DMS153 treated with DMSO at 0.1 percent for 48 hours (cell line): ENCODE data around the gene KPNA5.
"Not testable (repeated sequence)": the region's sequence is repeated elsewhere in the genome, so short reads cannot be mapped to it uniquely, and the experiment has no call there.

Source experiments
- DNase-seq: peaks from one replicate; lab custom pipeline; 2025; ENCODE audit not compliant: unreplicated experiment; lab: John Stamatoyannopoulos, UW

Gene KPNA5

DNA sequence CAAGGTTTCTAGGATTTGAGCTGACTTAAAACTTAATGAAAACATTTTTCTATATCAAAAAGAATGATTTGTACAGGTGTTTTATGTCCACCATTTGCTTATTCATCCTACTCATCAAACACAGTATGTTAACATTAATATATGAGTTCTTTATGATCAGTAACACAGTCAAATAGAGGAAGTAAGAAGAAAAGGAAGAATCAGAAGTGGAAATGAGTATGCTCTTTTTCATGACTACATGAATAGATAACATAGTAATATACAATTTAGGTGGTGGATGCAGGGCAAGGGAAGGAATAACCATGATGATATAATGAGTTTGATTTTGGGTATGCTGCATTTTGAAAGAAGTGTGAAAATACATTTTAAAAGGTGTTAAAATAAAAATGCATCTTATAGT lies 16.5 kb downstream of the KPNA5 start:
- no peak for DNase-seq

DNA sequence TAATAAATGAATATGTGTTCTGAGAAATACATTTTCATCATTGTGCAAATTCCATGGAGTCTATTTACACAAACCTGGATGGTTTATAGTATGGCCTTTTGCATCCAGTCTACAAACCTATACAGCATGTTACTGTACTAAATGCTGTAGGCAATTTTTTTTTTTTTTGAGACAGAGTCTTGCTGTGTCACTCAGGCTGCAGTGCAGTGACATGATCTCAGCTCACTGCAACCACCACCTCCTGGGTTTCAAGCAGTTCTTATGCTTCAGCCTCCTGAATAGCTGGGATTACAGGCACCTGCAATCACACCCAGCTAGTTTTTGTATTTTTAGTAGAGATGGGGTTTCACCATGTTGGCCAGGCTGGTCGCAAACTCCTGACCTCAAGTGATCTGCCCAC lies 22.9 kb downstream of the KPNA5 start:
- DNase-seq = not testable (repeated sequence)

DNA sequence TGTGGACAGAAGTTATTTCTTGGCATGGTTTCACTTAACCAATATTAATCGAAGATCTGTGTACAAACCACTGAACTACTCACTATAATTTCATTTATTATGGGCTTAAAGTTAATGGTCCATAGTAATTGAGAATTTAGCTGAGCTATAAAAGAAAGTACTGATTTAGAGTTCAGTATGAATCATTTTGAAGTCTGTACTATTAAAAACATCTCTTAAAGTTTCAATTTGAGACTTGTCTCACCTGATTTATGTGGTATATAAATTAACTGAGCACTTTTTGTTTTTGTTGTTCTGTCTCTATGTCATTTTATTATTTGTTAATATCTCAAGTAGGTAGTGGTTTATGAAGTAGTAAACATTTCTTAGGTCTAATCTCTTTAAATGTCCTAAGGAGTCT lies 24.9 kb downstream of the KPNA5 start:
- DNase-seq = no peak

DNA sequence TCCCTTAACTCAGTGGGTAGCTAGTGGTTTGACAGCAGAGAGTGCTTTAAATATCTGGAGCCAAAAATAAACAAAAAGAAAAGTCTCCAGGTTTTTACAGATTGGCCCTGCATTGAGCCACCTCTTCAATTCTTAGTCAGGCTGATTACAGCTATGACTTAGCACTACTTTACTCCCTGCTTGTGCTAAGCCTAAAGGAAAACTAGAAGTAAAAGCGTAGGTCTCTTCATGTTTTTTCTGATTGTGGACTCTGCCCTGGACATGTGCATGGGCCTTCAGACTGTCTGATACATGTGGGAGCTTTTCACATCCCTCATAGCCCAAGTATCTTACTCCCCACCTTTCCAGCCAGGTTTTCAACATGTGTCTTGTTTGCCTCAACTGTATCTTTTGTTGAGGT lies 33.3 kb downstream of the KPNA5 start:
- DNase-seq = no peak

DNA sequence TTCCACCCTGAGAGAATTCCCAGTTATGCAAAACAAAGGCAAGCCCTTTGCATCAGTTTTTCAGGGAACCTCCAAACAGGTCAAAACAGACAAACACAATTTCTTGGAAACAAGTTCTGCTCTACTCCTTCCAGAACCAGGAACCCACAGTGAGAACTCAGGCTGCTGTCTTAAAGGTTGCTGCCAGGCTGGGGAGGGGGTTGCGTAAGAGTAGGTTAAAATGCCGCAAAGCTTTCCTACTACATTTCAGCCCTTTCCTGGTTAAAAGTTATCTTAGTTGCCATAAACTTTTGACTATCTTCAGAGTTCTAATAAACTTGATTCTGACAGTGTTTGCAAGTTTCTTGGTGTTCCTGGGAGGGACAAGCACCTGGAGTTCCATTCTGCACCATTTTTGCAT lies 33.8 kb downstream of the KPNA5 start:
- DNase-seq = no peak

DNA sequence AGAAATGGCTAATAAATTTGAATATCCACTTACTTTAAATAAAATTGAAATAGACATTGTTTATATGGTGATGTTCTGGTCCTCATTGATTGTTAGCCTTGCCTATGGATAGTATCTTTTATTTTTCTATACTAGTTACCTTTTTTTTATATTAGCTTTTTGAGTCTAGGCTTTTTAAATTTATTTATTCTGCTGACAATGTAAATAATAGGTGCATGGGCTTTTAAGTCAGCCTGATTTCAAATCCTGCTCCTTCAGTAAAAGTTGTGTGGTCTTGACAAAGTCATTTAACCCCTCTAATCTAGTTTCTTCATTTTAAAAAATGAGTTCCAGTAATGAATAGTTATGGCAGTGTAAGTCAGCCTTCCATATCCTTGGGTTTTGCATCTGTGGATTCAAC lies 45.9 kb downstream of the KPNA5 start:
- no peak for DNase-seq

DNA sequence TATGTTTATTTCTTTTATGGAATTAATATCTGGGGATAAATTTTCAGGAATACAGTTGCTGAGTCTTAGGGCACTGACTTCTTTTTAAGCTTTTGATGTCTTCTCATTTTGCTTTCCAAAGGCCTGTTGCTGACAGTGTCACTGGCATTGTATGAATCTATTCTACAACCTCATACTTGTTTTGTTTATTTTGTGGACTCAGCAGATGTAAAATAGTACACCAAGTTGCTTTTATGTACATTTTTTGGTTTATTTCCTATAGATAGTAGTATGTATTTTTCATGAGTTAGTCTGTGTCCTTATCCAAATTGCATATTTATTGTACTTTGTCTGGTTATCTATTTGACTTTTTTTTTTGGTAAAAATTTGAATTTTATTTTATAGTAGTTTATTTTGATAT lies 49.5 kb downstream of the KPNA5 start:
- no peak for DNase-seq

DNA sequence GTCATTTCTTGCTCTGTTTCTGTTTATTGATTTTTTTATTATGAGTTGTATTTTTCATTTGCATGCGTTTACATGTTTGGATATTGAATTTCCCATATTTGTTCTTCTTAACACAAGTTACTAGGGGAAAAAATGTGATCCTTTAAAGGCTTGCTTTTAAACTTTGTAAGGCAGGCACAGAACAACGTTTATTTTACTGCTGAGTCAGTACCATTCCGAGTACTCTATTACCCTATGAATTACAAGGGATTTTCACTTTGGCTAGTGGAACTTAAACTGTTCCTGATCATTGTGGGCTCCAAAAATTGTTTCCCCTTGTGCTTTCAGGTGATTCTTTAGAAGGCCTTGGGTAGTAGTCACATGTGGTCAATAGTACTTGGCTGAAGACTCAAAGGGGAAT lies 56.0 kb downstream of the KPNA5 start:
- DNase-seq = no peak

DNA sequence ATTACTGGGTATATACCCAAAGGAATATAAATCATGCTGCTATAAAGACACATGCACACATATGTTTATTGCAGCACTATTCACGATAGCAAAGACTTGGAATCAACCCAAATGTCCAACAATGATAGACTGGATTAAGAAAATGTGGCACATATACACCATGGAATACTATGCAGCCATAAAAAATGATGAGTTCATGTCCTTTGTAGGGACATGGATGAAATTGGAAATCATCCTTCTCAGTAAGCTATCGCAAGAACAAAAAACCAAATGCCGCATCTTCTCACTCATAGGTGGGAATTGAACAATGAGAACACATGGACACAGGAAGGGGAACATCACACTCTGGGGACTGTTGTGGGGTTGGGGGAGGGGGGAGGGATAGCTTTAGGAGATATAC lies 59.5 kb downstream of the KPNA5 start:
- not testable (repeated sequence) for DNase-seq

DNA sequence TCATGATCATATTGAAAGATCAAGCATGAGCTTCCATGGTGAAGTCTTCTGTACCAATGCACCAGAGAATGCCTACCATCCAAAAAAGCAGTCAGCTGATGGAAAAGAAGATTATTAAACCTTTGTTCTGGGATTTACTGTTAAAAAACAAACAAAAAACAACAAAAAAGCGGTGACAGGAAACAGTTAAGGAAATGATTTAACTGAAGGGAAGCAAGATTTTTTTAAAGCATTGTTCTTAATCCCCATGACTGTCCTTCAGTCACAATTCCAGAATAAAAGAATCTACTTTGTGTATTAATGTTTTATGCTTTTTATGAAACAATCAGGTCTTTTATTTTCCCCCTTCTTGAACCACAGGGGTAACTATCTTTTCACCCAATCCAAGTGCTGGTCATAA lies 60.6 kb downstream of the KPNA5 start:
- no peak for DNase-seq

DNA sequence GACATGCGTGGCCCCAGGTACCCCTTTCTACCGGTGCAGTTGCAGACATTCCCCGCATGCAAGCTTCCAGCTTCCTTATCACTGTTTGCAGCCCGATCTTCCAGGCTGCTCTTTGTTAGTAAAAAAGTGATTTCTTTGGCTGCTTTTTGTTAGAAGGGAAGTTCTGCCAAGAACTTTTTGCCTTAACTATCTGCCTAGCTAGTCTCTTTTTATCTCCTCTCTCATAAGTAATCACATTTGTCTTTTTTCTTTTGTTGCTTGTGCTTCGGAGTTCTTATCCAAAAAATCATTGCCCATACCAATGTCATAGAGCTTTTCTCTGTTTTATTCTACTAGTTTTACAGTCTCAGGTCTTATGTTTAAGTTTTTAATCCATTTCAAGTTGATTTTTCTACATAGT lies 64.2 kb downstream of the KPNA5 start:
- no peak for DNase-seq

DNA sequence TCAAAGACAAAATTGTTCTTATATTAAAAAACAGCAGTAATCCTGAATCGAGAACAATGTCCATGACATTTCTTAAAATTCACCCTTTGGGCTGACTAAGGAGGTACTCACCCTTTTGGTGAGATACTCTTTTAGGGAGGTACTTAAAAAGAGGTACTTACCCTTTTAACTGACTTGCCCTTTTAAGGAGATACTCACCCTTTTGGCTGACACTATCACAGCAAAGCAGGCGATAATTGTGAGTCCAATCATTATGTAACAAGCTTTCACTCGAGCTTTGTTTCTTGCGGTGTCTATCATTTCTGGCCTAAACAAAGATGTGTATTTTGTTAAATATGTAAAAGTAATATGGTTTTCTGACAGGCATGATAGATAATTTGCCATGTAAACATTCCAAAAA lies 80.8 kb downstream of the KPNA5 start:
- no peak for DNase-seq

DNA sequence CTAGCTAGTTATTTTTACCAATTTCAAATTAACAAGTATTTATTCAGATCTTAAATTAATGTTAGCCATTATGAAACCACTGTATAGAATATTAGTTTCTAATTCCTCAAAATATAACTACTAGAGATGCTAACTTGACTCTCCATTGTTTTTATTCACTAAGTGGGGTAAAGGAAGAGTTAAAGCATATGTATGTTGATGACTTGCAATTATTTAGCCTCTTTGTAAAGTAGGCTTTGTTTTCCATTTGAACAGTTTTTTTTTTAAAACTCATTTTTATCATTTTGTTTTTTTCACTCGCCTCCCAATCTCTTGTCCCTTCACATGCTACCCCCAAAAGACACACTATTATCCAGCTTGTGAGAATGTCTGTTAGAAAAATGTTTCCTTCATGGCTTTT lies 81.2 kb downstream of the KPNA5 start:
- DNase-seq = no peak

DNA sequence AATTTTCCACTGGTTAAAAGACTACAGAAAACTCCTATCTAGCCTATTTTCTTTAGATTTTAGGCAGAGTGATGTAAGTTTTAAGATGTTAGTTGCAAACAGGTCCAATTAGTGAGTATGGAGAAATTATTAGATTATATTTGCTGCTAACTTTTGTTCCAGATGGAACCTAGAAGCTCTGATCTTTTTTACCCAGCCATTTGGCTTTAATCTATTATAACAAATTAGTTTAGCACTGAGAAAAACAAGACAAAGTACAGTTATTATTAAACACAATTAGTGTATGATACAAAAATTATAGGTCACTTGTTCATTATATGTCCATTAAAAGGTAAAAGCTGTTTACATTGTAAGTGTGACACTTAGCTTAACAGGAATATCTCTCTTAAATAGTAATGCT lies 82.0 kb downstream of the KPNA5 start:
- no peak for DNase-seq

DNA sequence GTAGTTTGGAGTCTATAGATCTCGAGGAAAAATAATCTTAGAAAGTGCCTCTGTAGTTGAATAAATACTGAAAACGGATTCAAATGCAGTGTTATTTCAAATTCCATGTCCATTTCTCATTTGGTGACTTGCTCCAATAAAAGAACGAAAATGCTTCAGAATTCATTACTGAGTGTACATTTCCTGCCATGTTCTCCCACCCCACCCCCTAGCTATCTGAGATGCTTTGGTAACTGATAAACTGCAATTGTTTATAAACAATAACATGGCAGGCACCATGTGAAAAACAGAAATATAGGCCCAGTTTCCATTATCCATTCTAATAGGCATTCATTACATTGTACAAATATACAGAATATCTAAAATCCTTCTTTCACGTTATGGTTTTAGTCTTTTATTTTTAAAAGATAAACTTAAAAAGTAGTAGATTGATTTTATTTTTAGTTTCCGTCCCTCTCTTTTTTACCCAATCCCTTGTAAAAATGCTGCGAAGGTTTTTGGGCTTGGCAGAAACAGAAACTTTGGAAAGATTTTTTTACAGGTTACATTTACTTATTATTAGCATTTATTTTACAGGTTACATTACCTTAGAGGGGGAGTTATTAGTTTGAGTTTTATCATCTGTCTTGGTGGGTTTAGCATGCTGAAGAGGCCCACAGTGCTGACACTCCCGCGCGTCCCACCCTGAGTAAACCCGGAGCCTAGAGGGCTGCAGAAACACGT lies 83.1 kb downstream of the KPNA5 start:
- no peak for DNase-seq

DNA sequence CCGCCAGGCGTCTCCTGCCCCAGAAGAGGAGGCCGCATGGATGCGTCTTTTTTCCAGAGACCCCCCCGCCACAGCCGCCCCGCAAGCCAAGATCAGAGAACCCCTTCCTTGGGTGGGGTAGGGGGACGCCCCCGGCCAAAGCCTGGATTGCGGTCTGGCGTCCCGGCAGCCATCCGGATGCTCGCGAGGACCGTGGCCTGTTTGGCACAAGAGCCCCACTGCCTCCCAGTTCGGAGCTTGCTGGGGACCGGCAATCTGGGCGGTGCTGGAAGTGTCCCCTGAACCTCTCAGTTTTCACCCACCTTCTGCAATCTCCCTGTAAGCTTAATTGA lies 83.6 kb downstream of the KPNA5 start:
- no peak for DNase-seq

DNA sequence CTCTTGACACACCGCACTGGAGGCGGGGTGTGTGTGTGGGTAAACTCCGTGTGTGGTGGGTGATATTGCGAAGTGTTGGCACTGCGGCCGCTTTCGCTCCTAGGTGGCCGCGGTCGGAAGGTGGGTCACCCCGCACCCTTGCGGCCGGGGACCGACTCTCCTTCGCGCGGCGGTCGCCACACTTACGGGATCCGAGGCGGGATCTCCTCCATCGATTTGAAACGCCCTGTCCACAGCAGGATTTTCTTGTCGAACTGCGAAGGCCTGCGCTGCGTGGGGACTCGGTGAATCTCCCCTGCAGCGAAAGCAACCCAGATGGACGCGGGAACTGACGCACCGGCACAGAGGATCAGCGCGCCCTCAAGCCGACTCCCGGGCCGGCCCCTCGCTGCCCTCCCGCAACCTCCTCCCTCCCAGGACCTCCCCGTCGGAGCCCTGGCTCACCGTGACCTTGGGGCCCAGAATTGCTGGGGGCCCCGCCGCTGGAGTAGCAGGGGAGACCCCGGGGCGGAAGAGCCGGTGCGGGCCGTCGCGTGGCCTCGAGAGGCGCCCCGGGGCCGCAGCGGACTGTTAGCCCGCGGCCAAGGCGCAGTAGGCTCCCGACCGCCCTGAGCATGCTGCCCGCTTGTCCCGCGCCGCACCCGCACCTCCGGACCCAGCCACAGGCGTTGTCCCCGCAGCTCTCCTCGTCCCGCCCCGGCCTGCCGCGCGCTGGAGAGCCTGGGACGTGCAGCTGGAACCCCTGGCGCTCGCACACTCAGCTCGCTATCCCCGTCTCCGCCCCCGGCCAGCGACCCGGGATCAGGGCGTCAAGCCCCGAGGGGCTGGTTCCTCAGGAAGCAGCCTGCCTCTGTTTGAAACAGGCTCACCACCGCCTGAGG lies 84.2 kb downstream of the KPNA5 start, which contains the start of gene FAM162B:
Gene FAM162B (minus strand): TSS at position 759 of the 881 bp plus-strand sequence. CDS start 143 bp downstream, at position 616.
- no peak for DNase-seq

DNA sequence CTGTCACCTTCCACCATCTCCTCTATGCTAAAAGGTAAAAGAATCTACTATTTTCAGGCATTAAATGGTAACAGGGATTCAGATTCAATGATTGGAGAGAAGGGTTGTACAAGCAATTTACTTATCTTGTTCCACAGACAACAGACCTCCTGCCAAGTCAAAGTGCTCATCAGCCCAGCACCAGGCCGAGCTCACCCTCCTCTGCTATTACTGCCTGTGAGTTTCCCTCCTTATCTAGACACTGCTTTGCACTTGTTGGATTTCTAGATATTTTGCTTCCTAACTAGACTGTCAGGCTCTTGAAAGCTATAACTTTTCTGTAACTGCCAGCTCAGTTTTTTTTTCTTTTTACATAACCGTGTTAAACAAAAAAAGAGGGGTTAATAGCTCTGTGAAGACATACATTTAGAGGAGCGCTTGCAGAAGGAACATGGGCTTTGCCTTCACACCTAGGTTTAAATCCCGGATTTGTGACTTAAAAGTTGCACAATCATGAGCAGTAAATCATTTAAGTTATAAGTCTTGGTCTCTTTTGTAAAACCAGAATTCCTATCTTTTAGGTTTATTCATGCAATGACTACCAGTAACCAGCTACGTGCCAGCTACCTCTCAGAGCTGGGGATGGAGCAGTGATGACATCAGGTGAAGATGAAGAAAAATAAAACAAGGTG lies 85.6 kb downstream of the KPNA5 start:
- no peak for DNase-seq

DNA sequence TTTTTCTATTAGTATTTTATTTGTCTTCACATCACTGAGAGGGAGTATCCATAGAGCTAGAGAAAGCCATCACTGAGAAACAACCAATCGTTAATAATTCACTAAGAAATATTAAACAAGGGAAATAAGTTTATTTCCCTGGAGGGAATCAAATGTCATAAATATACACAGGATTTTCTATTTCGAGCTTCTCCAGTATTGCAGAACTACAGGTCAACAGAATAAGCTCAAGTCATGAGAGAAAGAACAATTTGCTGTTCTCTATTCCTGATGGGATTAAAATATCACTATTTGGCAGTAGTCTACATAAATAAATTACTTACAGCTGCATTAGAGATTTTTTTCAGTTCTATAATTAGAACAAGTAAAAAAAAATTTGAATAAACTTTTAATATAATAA lies 86.7 kb downstream of the KPNA5 start:
- DNase-seq = no peak

DNA sequence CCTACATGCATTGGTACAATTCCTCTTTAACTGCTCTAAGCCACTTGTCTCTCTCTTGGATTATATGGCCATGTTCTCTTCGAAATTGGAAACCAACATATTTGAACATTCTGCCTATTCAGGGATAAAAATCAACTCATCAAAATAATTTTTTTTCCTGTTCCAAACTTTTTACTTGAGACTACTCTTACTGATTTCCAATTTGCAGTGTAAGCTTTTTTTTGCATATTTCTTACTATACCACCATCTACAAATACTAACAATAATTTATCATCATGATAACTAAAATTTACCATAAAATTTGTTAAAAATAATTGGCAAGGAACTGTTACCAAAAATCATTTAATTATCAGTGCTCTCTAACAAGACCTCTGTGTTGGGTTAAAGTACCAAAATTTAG lies 91.4 kb downstream of the KPNA5 start:
- no peak for DNase-seq

DNA sequence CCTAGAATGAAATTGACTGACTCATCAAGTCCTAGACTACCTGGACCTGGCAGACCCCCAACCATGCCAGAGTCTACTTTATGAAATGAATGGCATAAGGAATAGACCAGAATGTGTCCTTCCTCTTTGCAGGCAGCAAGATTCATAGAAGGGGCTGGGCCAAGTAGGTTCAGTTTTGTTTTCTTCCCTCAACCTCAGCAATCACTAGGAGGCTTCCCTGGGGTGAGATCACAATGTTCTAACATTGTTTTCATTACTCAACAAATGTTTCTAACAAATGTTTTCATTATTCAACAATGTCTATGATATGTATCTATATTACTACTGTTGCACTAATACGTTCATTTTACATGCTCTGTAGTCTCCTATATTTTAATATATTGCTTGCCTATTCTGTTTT lies 92.9 kb downstream of the KPNA5 start:
- DNase-seq = no peak

DNA sequence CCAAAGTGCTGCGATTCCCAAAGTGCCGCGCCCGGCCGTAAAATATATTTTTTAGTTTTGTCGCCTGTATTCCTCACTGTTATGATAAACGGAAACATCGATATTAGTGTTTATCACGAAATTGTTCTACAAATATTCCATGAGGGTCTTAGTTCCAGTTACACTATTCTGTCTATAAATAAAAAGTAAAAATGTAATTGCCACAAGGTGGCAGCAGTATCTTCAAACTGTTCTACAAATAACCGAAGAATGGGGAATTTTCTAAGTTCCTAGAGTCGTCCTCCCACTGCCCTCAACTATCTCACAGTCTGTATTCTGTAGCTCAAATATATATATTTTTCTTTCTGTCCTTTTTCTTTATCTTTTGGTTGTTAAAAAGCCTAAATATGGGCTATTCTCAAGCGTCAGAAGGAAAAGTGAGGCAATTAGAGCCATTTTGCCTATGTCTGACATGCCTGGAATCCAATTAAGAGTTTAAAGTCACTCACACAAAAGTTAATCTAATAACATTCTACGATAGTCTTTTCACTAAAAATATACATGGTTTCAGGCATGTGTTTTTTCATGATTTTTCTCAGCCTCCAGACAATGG lies 98.7 kb downstream of the KPNA5 start:
- DNase-seq = peak; percentile 32
